NCI-H2196 treated with DMSO at 0.1 percent for 48 hours (cell line): ENCODE data around the gene MTERF4.
"Not testable (repeated sequence)": the region's sequence is repeated elsewhere in the genome, so short reads cannot be mapped to it uniquely, and the experiment has no call there.

Source experiments
- DNase-seq: peaks from one replicate; lab custom pipeline; 2025; ENCODE audit not compliant: unreplicated experiment; lab: John Stamatoyannopoulos, UW

MTERF4 gene

DNA sequence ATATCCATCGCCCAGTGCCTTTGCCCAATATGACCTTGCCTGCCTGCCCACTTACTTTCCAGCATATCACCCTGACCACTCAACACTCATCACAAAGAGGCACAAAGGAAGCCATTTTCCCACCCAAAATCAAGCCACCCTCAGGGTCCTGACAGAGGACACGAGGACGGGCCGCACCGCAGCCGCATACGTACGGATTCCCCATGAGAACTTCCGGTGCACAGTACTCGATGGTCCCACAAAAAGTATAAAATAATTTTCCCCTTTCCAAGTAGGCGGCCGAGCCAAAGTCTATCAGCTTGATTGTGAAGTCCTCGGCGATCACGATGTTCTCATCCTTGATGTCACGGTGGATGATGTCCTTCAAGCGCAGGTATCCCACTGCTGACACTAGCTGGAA lies 10.0 kb upstream of the MTERF4 start:
- no peak for DNase-seq

DNA sequence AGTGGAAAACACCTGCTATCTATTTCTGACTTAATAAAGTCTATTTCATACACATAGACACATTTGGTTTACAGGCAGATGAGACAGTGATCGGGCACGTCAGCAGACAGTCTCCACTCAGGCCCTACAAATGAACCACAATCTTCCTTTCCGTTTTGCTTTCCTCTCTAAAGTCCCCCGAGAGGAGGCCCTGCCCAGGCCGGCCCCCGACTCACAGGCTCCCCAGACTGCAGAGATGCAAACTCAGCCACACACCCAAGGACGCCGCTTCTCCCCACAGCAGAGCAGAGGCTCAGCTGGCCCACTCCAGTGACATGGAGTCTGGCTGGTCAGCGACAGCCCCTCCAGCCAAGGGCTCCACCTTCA lies 9.3 kb upstream of the MTERF4 start:
- no peak for DNase-seq

DNA sequence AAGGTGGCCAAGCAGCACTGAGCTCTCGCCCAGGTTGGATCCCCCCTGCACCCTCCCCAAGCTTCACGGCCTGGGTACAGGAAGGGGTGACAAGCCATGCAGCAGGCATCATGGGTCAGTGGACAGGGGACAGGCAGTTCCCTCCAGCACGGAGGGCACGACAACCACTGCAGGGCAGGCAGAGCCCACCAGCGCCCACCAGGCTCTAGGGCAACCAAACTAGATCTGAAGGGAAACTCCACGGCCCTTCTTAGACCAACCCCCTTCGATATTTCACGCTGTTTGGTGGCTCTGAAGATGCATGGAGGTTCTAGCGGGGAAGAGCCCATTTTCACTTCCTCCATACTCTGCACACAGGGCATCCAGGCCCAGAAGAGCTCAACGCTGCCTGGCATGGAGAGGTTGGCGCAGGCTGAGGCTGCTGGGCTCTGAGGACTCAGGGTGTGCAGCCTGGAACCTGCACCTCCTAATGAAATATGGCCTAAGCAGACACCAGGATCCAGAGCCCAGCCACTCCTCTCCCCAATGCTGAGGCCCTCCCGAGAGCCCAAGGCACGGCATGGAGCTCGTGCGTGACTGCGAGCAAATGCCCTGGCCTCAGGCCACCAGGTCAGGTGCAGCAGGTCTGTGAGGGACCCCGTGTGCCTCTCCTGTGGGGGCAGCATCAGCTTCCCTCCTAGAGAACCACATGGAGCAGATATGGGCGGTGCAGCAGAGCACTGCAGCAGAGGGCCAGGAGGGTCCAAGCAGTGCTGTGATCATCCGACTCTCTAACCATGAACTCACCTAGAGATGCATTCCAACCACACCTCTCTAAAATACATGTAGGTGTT lies 8.7 kb upstream of the MTERF4 start:
- no peak for DNase-seq

DNA sequence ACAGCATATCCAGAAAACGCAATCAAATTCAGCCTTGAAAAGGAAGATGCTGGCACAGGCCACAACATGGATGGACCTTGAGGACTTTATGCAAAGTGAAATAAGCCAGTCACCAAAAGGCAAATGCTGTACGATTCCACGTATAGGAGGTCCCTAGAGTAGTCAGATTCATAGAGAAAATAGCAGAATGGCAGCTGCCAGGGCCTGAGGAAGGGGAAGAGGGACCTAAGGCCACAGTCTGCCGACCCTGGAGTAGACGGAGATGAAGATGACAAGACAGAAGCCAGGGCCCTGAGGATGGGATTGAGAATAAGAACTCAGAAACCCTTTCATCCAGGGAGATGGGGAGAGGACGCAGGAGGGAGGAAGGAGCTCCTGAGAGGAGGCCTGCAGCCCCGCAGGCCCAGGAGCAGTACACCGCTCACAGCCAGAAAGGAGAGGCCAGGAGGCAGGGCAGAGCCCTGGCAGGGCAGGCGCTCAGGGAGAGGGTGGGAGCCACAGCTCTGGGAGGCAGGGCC lies 8.1 kb upstream of the MTERF4 start:
- DNase-seq, result no peak

DNA sequence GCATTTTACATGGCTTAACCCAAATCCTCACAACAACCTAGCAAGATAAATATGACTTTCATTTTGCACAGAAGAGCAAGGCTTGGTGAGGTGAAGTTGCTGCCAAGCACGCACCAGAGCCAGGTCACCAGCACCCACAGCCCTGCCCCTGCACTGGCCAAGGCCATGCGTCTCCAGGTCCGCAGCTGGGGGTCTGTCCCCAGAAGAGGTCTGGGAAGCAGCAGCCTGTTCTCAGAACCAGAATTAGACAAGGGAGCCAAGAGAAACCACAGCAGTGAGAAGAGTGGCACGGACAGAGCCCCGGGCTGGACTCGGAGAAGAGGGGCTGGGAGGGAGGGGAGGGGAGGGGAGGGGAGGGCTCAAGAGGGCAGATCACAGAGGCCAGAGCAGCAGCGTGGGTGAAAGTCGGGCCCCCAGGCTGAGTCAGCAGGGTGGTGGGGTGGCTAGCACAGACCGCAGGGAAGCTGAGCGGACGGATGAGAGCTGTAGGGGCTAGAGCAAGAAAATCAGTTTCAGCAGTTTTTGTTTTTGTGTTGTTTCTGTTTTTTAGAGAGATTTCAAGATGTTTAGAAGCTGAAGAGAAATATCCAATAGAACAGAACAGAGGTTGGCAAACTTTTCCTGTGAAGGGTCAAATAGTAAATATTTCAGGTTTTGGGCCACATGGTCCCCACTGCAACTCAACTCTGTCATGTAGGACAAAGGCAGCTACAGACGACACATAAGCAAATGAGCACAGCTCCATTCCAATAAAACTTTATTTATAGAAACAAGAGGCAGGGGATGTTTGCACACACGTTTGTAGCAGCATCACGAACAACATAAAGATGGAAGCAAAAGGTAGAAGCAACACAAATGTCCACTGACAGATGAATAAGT lies 7.4 kb upstream of the MTERF4 start:
- DNase-seq, result no peak

DNA sequence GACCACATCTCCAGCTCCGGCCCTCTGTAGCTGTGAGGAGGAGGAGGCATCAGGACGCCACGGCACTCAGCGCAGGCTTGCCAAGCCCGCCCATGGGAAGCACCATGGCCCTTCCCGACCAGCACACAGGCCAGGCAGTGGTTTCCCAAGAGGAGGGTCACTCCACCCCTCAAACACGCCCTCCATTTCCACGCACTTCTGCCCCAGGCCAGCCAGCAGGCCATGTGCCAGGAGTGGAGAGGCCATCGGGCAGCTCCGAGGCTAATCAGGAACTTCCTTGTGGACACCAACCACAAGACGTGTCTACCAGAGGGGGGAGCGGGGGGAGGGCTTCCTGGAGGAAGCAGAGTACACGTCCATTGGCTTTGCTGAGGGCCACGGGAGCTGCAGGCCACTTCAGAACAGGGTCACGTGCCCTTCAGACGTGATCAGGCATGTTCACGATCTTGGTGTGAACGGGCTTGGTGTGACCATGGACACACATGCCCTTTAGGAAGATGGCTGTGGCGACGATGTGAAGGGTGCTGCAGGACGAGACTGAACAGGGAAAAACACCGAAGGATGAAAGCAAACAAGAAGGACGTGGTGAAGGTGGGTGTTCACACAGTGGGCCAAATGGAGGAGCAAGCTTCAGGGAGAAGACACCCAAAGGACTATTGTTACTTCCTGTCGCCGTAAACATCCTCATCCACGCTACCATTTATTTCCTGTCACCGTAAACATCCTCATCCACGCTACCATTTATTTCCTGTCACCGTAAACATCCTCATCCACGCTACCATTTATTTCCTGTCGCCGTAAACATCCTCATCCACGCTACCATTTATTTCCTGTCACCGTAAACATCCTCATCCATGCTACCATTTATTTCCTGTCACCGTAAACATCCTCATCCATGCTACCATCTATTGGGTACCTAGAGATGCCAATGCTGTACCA lies 6.5 kb upstream of the MTERF4 start:
- DNase-seq, result no peak

DNA sequence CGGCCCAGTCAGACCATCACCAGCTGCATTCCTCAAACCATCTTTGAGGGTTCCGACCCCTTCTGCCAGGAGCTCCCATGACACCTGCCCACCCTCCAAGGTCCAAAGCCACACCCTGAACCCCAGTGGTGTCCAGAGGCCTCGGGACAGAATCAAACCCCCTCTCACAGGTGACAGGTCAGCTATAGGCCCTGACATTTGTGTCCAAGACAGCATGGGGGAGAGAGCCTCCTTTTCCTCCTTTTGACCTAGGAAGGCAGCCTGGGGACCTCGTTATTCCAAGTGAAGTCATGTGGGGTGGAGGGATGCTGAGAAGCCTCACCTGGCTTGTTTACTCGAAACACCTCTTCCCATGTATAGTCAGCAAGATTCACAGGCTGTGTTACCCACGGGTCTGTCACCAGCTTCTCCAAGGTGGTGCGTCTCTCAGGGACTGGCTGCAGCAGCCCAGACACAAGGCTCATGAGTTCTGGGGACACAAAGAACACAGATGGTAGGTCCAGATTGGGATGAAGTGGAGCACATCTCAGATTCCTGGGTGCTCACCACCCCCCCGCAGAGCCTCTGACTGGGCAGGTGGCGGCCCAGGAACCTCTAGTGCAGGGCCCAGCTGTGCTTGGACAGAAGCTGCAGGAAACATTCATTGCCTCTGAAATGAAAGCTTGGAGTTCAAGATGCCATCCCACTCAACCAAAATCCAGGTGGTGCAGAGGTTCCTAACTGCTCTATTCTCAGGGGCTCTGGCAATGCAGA lies 5.1 kb upstream of the MTERF4 start:
- DNase-seq, result no peak

DNA sequence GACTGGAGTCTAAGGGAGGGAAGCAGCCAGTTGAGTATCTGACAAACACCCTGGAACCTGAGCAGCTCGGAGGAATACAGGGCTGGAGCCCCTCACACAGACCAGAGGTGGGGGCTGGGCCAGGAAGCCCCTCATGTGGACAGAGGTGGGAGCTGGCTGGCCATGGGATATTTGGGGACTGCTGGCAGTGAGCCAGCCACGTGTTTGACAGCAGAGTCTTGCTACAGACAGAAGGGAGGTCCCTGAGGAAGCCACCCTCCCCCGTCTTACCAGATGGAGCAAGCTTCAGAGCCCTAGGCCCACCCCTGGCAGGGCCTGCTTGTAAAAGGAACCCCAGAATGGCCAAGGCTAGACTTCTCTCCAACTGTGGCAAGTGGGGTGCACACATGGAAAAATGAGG lies 3.6 kb upstream of the MTERF4 start:
- DNase-seq, result no peak

DNA sequence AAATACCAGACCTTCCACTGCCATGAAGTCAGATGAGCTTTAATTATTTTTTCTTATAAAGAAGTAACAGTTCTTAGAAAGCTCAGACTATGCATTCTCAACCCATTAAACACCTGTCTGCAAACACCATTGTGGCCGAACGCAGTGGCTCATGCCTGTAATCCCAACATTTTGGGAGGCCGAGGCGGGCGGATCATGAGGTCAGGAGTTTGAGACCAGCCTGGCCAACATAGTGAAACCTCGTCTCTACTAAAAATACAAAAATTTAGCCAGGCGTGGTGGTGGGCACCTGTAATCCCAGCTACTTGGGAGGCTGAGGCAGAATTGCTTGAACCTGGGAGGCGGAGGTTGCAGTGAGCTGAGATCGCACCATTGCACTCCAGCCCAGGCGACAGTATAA lies 2.5 kb upstream of the MTERF4 start:
- DNase-seq, result not testable (repeated sequence)

DNA sequence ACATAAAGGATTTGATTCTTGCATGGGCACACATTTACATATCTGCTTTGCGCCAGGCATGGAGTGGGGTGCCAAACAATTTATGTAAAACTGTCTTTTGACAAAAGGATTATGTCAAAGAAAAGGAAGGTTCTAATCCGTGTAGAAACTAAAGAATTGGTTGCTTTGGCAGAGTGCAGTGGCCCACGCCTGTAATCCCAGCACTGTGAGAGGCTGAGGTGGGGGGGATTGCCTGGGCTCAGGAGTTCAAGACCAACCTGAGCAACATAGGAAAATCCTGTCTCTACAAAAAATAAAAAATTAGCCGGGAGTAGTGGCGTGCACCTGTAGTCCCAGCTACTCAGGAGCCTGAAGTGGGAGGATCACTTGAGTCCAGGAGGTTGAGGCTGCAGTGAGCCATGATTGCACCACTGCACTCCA lies 1.1 kb upstream of the MTERF4 start:
- no peak for DNase-seq

DNA sequence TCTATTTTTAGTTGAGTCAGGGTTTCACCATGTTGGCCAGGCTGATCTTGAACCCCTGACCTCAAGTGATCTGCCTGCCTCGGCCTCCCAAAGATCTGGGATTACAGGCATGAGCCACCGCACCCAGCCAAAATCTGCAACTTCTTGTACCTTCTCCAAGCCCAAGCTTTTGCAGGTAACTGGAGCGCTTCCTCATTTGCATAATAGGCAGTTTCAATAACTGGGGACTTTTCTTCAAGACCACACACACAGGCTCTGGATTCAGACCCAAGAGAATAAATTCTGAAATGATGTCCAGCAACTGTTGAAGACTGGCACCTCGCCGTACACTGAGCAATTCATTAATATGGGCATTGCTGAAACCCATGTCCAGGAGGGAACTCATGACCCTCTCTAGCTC lies 2.8 kb downstream of the MTERF4 start:
- DNase-seq, result no peak

DNA sequence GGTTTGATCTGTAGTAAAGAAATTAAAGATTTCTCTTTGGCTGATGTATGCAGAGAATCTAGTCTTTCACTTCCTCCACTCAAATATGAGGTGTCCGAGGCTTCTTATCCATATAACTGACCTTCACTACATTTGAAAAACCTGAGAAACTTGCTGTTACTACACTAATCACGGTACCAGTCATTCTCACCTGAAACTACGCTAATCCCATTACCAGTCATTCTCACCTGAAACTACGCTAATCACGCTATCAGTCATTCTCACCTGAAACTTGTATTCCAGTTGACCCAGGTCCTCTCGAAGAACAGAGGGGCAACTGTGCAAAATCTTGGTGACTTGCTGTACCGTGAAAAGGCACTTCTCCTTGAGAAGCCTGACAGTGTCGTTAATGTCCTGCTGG lies 5.1 kb downstream of the MTERF4 start:
- DNase-seq, result no peak

DNA sequence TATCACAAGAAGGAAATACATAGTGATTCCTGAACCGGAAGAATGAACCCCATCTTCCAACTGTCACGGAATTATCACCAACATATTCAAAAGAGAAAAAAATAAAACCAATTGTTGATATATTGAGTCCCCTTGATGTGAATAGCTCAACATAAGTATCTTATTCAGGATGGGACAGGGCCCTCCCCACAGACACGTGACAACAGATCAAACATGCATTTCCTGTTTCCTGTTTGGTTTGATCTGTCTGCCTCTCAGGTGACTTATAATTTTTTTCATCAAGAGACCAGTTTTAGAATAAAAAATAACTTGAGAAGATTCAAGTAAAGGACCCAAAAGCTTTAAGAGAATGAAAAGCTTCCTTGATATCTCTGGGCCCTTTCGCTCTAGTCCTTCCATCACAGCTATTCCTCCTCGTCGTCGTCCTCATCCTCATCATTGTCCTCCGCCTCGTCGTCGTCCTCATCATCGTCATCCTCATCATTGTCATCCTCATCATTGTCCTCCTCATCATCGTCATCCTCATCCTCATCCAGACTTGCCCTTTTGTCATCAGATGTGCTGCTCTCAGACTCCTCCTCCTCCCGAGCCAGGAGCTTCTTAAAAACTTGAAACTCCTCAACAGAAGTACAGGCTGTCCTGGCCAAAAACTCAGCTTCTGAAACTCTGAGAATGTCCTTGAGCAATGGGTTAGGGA lies 6.3 kb downstream of the MTERF4 start:
- no peak for DNase-seq

DNA sequence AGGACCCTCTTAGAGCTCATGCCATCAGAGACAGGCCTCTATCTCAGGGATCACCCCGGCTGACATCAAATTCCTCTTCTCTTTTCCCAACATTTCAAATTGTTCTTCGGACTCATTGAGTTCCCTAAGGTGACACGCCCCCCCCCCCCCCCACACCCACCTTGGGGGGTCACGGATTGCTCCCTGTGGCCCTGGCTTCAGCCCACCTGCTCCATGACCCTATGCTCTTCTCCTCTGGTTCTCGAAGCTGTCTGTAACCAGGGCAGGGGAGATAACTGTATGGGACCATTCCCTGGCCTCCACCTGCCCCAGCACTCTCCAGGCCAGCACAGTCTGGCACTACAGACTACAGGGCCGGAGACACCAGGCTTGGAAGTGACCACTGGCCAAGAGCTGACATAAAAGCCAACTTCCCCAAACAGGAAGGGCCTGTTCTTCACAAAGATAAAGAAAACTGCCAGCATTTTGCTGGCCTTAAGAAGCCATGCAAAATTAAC lies 7.1 kb downstream of the MTERF4 start:
- DNase-seq, result no peak

DNA sequence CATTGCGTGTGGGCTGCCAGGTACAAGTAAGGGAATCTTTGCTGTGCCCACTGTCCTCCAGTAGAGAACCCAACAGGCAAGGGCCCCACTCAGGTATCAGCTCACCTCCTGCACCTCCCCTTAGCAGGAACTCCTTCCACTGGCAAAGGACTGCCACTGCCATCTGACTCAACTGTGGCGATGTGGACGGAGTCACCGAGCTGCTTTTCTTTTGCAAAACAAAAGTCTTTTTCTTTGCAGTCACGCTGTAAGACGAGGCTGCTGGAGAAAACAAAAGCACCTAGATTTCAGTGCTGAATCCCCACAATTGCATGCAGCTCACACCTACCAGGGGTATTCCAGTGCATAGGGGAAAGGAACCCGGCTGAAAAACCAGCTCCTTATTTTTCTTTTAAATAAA lies 7.9 kb downstream of the MTERF4 start:
- DNase-seq, result no peak

DNA sequence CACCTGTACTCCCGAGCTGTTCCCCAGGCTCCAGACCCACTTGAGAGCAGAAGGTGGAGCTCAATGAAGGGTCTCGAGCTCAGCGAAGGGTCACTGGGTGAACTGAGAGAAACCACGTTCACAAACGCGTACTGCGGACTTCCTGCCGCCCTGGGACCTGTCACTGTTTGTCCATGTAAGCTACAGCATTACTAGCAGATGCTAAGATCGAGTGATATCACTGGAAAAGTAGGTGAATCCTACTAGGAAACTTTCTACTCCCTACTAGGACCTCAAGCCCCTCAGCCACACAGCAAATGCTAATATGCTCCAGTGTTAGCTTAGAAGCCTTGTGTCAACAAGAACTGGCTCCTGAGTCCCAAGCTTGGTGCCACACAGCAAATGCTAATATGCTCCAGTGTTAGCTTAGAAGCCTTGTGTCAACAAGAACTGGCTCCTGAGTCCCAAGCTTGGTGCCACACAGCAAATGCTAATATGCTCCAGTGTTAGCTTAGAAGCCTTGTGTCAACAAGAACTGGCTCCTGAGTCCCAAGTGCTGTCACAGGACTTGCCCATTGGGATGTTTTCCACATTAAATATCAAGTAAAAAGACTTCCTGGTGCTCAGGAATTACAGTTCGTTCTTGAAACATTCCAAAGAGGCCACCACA lies 8.8 kb downstream of the MTERF4 start:
- DNase-seq, result peak; percentile 12

DNA sequence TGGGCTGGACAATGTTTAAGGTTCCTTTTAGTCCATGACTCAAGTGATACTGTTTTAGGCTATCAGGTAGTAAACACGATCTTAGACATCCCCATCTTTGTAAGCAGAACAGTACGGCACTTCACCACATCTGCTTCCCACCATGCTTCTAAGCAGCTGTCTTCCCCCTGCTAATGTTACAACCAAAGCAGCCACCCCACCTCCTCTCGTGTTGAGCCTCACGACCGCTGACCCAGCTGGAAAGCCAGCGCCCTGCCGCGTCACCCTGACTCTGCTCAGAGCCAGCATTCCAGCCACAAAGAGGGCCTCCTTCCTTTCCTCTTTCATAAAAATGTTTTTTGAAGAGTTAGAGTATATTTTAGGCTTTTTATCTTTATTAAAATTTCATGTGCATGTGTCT lies 9.4 kb downstream of the MTERF4 start:
- DNase-seq, result peak; percentile 14

DNA sequence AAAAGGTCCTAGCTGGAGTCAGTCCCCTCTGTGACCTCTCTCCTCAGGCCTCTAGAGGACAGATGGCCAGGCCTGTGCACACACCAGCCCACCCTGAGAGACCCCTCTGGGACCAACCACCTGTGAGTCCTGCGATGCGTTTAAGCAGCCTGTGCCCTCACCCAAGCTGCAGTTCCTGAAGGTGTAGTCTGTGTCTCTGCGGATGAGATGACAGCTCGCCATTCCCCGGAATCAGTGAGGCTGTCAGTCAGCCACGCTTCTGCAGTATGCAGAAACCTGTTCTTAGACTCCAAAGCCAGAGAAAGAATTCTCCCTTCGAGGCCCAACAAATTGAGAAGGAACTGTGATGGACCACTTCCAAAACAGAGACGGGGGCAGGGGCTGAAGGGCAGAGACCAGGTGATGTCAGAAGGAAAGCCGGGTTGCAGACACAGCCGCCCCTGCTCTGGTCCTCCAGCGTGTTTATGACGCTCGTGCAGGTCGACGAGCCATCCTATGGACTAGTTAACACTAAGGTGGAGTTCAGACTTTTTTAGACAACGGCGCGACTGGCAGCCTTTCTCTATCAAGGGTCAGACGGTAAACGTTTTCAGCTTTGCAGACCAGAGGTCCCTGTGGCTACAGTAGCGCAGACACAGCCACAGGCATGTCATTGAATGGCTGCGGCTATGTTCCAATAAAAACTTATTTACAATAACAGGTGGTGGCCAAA lies 10.2 kb downstream of the MTERF4 start:
- DNase-seq, result no peak
